Panc1 (cell line): ENCODE measurements around the gene TACC2. TPM values are rescaled to one million over a fixed set of nuclear protein-coding genes. Genes with fewer than 3 reads are reported as not detected.
A peak's percentile ranks its signal among the peaks of the same experiment; 100 is the strongest.

Experiments
- ATAC-seq: fragments of 200-7000 bp; cut with Tn5 transposase; 2 replicates; pipeline ENCODE4 v1.9.1; 2020; ENCODE audit warnings: mild to moderate bottlenecking, moderate library complexity
- BruUV-seq: library from RNA; stranded (reverse); fragments of 400-500 nt; replicated peaks from 2 replicates; lab custom pipeline; 2021; lab: Mats Ljungman, UMichigan
- CTCF ChIA-PET: fragments of 300-600 bp; sonication (Branson Sonifier 250); formaldehyde crosslinking; loops from one replicate; lab custom pipeline; 2022; ENCODE audit warnings: antibody characterized with exemption; lab: Charles Lee
- POLR2A ChIA-PET: fragments of 300-600 bp; sonication (Branson Sonifier 250); formaldehyde crosslinking; loops from one replicate; lab custom pipeline; 2022; ENCODE audit warnings: antibody characterized with exemption; lab: Charles Lee
- DNase-seq: peaks from one replicate; pipeline ENCODE4 v3.0.0-alpha.2; 2010; ENCODE audit warnings: low read depth, low spot score
- H3K27ac ChIP-seq: 2 replicates; pipeline ENCODE4 v1.5.1; 2011; ENCODE audit warnings: mild to moderate bottlenecking, low read length, inconsistent platforms
- H3K27me3 ChIP-seq: fragments of 200-500 bp; sonication (Bioruptor generic); 2 replicates; pipeline ENCODE4 v1.6.0; 2014; ENCODE audit warnings: low read length, inconsistent platforms; ENCODE audit not compliant: control insufficient read depth, insufficient read depth
- H3K36me3 ChIP-seq: fragments of 200-500 bp; sonication (Bioruptor generic); 2 replicates; pipeline ENCODE4 v1.5.1; 2014; ENCODE audit warnings: inconsistent platforms, mild to moderate bottlenecking, low read length, moderate library complexity; ENCODE audit not compliant: control insufficient read depth, insufficient read depth
- H3K4me1 ChIP-seq: 2 replicates; pipeline ENCODE4 v1.5.1; 2011; ENCODE audit warnings: inconsistent platforms, mild to moderate bottlenecking, low read length, moderate library complexity; ENCODE audit not compliant: control insufficient read depth, insufficient read depth
- H3K4me3 ChIP-seq, 2 experiments: 2 replicates each; pipeline ENCODE4 v1.5.1; 2011 to 2012; ENCODE audit warnings: low read depth in 2 of 2, low read length in 2 of 2, mild to moderate bottlenecking in 2 of 2, inconsistent platforms in 1 of 2, moderate library complexity in 1 of 2
- H3K9me3 ChIP-seq: fragments of 200-500 bp; sonication (Bioruptor generic); 2 replicates; pipeline ENCODE4 v1.5.1; 2014; ENCODE audit warnings: low read depth, mild to moderate bottlenecking, inconsistent platforms, low read length, moderate library complexity; ENCODE audit not compliant: control insufficient read depth, insufficient read depth
- CTCF ChIP-seq: fragments of 450-650 bp; IDR thresholded peaks from 2 replicates; pipeline ENCODE4 v1.5.1; 2017; ENCODE audit warnings: mild to moderate bottlenecking
- POLR2AphosphoS5 ChIP-seq: IDR thresholded peaks from 2 replicates; pipeline ENCODE4 v1.6.1; 2012; ENCODE audit warnings: mild to moderate bottlenecking, low read depth, low read length, moderate library complexity
- REST ChIP-seq, 2 experiments: IDR thresholded peaks; 2 replicates each; pipeline ENCODE4 v1.6.1; 2011 to 2012; ENCODE audit warnings: low read depth in 2 of 2, control low read depth in 1 of 2, low read length in 1 of 2, mild to moderate bottlenecking in 1 of 2, moderate library complexity in 1 of 2; ENCODE audit not compliant: insufficient read depth in 1 of 2
- SIN3A ChIP-seq: IDR thresholded peaks from 2 replicates; pipeline ENCODE4 v1.6.1; 2012; ENCODE audit warnings: low read depth, mild to moderate bottlenecking, low read length, moderate library complexity, borderline replicate concordance; ENCODE audit not compliant: insufficient read depth
- TCF7L2 ChIP-seq: IDR thresholded peaks from 2 replicates; pipeline ENCODE4 v1.6.1; 2011; ENCODE audit warnings: mild to moderate bottlenecking, low read depth, low read length, inconsistent platforms
- in situ Hi-C: cut with HindIII; loops from 2 replicates; pipeline ENCODE4 v1.10.0; 2016; ENCODE audit warnings: low sequenced_read_pairs, low pct_unique_long_range_greater_than_20kb
- intact Hi-C: fragments of 100-400 bp; cut with micrococcal nuclease; formaldehyde crosslinking; loops from one replicate; pipeline ENCODE4 v1.10.0; 2022; ENCODE audit not compliant: unreplicated experiment
- total RNA-seq: library from RNA; stranded (reverse); gene quantifications from one replicate; pipeline ENCODE4 v1.2.1, GENCODE V29; 2021; ENCODE audit not compliant: unreplicated experiment

The TACC2 gene
- total RNA-seq, 1 experiment from 2014 or later: 133 TPM

- ChIA-PET CTCF (interaction anchor here (0.5 to 0.6 kb wide), 3 partner anchors 76 to 126 kb away, joined by 3 to 10 read pairs (median 6); no protein-coding TSS in a partner anchor), POLR2A (no interaction called here)
- peaks cover 3% of the 10 kb centered on the region; the same call in 1 of the 2 replicates for H3K36me3 ChIP-seq
- intact Hi-C loops (loop anchor here (10.0 kb wide), 1 partner anchor 139 kb away; no protein-coding TSS in a partner anchor), in situ Hi-C loops (no loop called here)
- no peak; the same call in 1 of the 2 replicates for ATAC-seq
- H3K4me3 ChIP-seq: peak overlapping the region; percentile 70 to 83
- no peaks in the 10 kb centered on the region for H3K27me3 ChIP-seq
- no peak for DNase-seq
- peaks cover 5% of the 10 kb centered on the region; the same call in 1 of the 2 replicates for H3K9me3 ChIP-seq
- 0 out of 4 replicates have a peak, but pooled peaks of 1 of the 2 experiments have one; percentile 2 for TF ChIP-seq REST (IDR thresholded peaks at IDR 0.05; ENCODE audit: insufficient read depth in 1 of 2, low read depth in 2 of 2, low read length in 1 of 2)
- TF ChIP-seq SIN3A: no peak
- BruUV-seq: no TSS peak
- peak overlapping the region; percentile 85 for H3K27ac ChIP-seq
- H3K4me1 ChIP-seq: peaks cover 8% of the 10 kb centered on the region
Measured at GRCh38 chr10:121975295-121976086, 13.5 kb upstream of the TACC2 start.

GRCh38 chr10:121976607-121977006 is 12.4 kb upstream of the TACC2 start:
- in situ Hi-C loops (no loop called here), intact Hi-C loops (loop anchor here (10.0 kb wide), 1 partner anchor 138 kb away; no protein-coding TSS in a partner anchor)
- peaks cover 5% of the 10 kb centered on the region; the same call in 1 of the 2 replicates for H3K9me3 ChIP-seq
- DNase-seq: no peak
- POLR2A ChIA-PET: no interaction called here
- no peaks in the 10 kb centered on the region; the same call in 1 of the 2 replicates for H3K36me3 ChIP-seq
- no peaks in the 10 kb centered on the region for H3K27me3 ChIP-seq
- CTCF ChIA-PET: no interaction called here
- no peak overlapping the region for H3K4me3 ChIP-seq
- TF ChIP-seq POLR2AphosphoS5 (no peak), SIN3A (no peak), TCF7L2 (no peak), REST (IDR thresholded peaks at IDR 0.05; ENCODE audit: insufficient read depth in 1 of 2, low read depth in 2 of 2, low read length in 1 of 2) (no peak), CTCF (no peak)
- ATAC-seq: no peak
- H3K27ac ChIP-seq: no peak overlapping the region
- peaks cover 8% of the 10 kb centered on the region for H3K4me1 ChIP-seq
- no TSS peak for BruUV-seq
